GM12878 (cell line): ENCODE results near the gene FGGY. TPM values are rescaled to one million over a fixed set of nuclear protein-coding genes. Genes with fewer than 3 reads are reported as not detected.
"Not testable (repeated sequence)": the region's sequence is repeated elsewhere in the genome, so short reads cannot be mapped to it uniquely, and the experiment has no call there.

Experiments used
- ATAC-seq: fragments of 200-7000 bp; cut with Tn5 transposase; 3 replicates; pipeline ENCODE4 v1.9.1; 2020; ENCODE audit warnings: mild to moderate bottlenecking, moderate library complexity
- BruUV-seq: library from RNA; stranded (reverse); fragments of 400-500 nt; replicated peaks from 2 replicates; lab custom pipeline; 2021; lab: Mats Ljungman, UMichigan
- CTCF ChIA-PET: fragments of 300-600 bp; sonication (Branson Sonifier 250); formaldehyde crosslinking; extraction: SDS; loops from one replicate; lab custom pipeline; 2021; ENCODE audit warnings: inconsistent platforms; lab: Yijun Ruan, JAX
- POLR2A ChIA-PET: fragments of 350-600 bp; formaldehyde crosslinking; extraction: SDS; loops from one replicate; lab custom pipeline; 2021; ENCODE audit warnings: inconsistent platforms; lab: Charles Lee
- RAD21 ChIA-PET: fragments of 300-600 bp; sonication (Branson Sonifier 250); formaldehyde crosslinking; loops from one replicate; lab custom pipeline; 2023; ENCODE audit warnings: antibody characterized with exemption; ENCODE audit not compliant: unreplicated experiment; lab: Charles Lee
- SMC1A ChIA-PET: fragments of 300-600 bp; sonication (Branson Sonifier 250); formaldehyde crosslinking; loops from one replicate; lab custom pipeline; 2023; ENCODE audit not compliant: unreplicated experiment, uncharacterized antibody; lab: Charles Lee
- DNase-seq: peaks from one replicate; pipeline ENCODE4 v3.0.0-alpha.2; 2011; ENCODE audit warnings: low read depth, low spot score
- FAIRE-seq: peaks from 3 replicates; lab custom pipeline; 2011; peaks lifted over from hg19 to GRCh38; lab: Jason Lieb, UNC
- H2AFZ ChIP-seq: 2 replicates; pipeline ENCODE4 v1.6.0; 2011; ENCODE audit warnings: low read depth, low read length, control low read depth; ENCODE audit not compliant: control insufficient read depth
- H3K27ac ChIP-seq: 2 replicates; pipeline ENCODE4 v1.5.1; 2011; ENCODE audit warnings: control low read depth; ENCODE audit not compliant: control insufficient read depth, insufficient read depth
- H3K27me3 ChIP-seq, 2 experiments: replicated peaks in 1 of 2; 2 replicates each; pipeline versions ENCODE4 v1.6.0 to v1.6.1; 2011; ENCODE audit warnings: low read length in 1 of 2; ENCODE audit not compliant: control insufficient read depth in 2 of 2, insufficient read depth in 2 of 2
- H3K36me3 ChIP-seq, 2 experiments: 2 replicates each; pipeline ENCODE4 v1.5.1; 2011; ENCODE audit warnings: low read length in 1 of 2; ENCODE audit not compliant: control insufficient read depth in 2 of 2, insufficient read depth in 2 of 2
- H3K4me1 ChIP-seq: 2 replicates; pipeline ENCODE4 v1.6.1; 2011; ENCODE audit warnings: mild to moderate bottlenecking, low read length, moderate library complexity, mixed read lengths; ENCODE audit not compliant: control insufficient read depth, insufficient read depth
- H3K4me2 ChIP-seq: 2 replicates; pipeline ENCODE4 v1.6.0; 2011; ENCODE audit warnings: control low read depth; ENCODE audit not compliant: control insufficient read depth, insufficient read depth
- H3K4me3 ChIP-seq: fragments of 200-600 bp; sonication (generic); 2 replicates; pipeline ENCODE4 v1.5.1; 2016
- H3K79me2 ChIP-seq: 2 replicates; pipeline ENCODE4 v1.6.0; 2011; ENCODE audit warnings: low read length; ENCODE audit not compliant: control insufficient read depth, insufficient read depth
- H3K9ac ChIP-seq: 2 replicates; pipeline ENCODE4 v1.8.0; 2011; ENCODE audit warnings: low read length, control low read depth, mixed read lengths; ENCODE audit not compliant: control insufficient read depth, insufficient read depth
- H3K9me3 ChIP-seq: replicated peaks from 3 replicates; pipeline ENCODE4 v1.5.1; 2011; ENCODE audit warnings: mild to moderate bottlenecking, low read length; ENCODE audit not compliant: control insufficient read depth, insufficient read depth
- H4K20me1 ChIP-seq: 2 replicates; pipeline ENCODE4 v1.6.0; 2011; ENCODE audit not compliant: control insufficient read depth, insufficient read depth
- NFYB ChIP-seq: IDR thresholded peaks from 2 replicates; pipeline ENCODE4 v1.6.1; 2011; ENCODE audit warnings: low read depth, mild to moderate bottlenecking, low read length, improper control_type of control experiment, moderate library complexity; ENCODE audit not compliant: insufficient read depth
- STAT3 ChIP-seq: IDR thresholded peaks from 2 replicates; pipeline ENCODE4 v1.6.1; 2011; ENCODE audit warnings: low read depth, low read length, improper control_type of control experiment
- WGBS: methylation state at CpG from one replicate; pipeline ENCODE4 v1.1.6; 2016; ENCODE audit warnings: low lambda C conversion rate; ENCODE audit not compliant: insufficient replicate concordance, insufficient coverage; ENCODE audit errors: missing lambda C conversion rate; 5-methylcytosine and 5-hydroxymethylcytosine counted together
- in situ Hi-C: fragments of 300-500 bp; cut with MboI; formaldehyde crosslinking; loops from 9 replicates; pipeline ENCODE4 v1.14.3; 2018; ENCODE audit warnings: mixed read lengths
- intact Hi-C: fragments of 100-400 bp; cut with micrococcal nuclease; formaldehyde crosslinking; loops from one replicate; pipeline ENCODE4 v1.14.2; 2022; ENCODE audit not compliant: unreplicated experiment
- polyA plus RNA-seq, 11 experiments: library from polyadenylated mRNA; depleted of rRNA in 4 of 11; unstranded in 6 of 11; stranded (reverse) in 5 of 11; fragments of >200 nt; fragmentation: Nextera tagmentation in 4 of 11; fragmentation: Illumina TruSeq in 1 of 11; extraction: Ambion mirVana in 4 of 11; extraction: Trizol in 1 of 11; gene quantifications; 1 replicate in 1 of 11; 2 replicates in 10 of 11; pipeline versions ENCODE4 v1.2.1 to v1.2.3, GENCODE V29; 2011 to 2016; ENCODE audit warnings: inconsistent platforms in 2 of 11, missing spikeins in 2 of 11, low read depth in 1 of 11
- total RNA-seq, 4 experiments: library from RNA; depleted of rRNA in 3 of 4; stranded (reverse); fragments of >200 nt in 3 of 4; fragmentation: Illumina TruSeq in 1 of 4; extraction: Trizol in 1 of 4; gene quantifications; 2 replicates each; pipeline versions ENCODE4 v1.2.1 to v1.2.3, GENCODE V29; 2013 to 2021

FGGY gene
- total and polyA plus RNA-seq, 10 of the 15 experiments (the other 5 are each of a cell fraction or from before 2014, with no cell fraction given): 6.2 to 11.9 (median 7.5) TPM

DNA sequence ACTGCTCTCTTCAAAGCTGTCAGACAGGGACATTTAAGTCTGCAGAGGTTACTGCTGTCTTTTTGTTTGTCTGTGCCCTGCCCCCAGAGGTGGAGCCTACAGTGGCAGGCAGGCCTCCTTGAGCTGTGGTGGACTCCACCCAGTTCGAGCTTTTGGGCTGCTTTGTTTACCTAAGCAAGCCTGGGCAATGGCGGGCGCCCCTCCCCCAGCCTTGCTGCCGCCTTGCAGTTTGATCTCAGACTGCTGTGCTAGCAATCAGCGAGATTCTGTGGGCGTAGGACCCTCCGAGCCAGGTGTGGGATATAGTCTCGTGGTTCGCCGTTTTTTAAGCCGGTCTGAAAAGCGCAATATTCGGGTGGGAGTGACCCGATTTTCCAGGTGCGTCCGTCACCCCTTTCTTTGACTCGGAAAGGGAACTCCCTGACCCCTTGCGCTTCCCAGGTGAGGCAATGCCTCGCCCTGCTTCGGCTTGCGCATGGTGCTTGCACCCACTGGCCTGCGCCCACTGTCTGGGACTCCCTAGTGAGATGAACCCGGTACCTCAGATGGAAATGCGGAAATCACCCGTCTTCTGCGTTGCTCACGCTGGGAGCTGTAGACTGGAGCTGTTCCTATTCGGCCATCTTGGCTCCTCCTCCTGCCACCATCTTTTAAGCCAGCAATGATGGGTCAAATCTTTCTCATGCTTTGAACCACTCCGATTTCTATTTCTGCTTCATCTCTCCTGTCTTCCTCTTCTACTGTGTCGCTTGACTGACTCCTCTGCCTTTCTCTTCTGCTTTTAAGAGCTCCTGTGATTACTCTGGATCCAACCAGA, 356.5 kb downstream of the FGGY start:
- H3K36me3 ChIP-seq, intact Hi-C loops, H3K4me2 ChIP-seq, H3K9me3 ChIP-seq, H4K20me1 ChIP-seq, POLR2A ChIA-PET, H3K27me3 ChIP-seq, H2AFZ ChIP-seq, H3K4me3 ChIP-seq, RAD21 ChIA-PET, in situ Hi-C loops, FAIRE-seq, ATAC-seq, H3K4me1 ChIP-seq, CTCF ChIA-PET, BruUV-seq, H3K9ac ChIP-seq, H3K27ac ChIP-seq, SMC1A ChIA-PET, DNase-seq, H3K79me2 ChIP-seq: not testable (repeated sequence)
- 91% methylated on average over 17 of the region's 30 CpGs for WGBS

DNA sequence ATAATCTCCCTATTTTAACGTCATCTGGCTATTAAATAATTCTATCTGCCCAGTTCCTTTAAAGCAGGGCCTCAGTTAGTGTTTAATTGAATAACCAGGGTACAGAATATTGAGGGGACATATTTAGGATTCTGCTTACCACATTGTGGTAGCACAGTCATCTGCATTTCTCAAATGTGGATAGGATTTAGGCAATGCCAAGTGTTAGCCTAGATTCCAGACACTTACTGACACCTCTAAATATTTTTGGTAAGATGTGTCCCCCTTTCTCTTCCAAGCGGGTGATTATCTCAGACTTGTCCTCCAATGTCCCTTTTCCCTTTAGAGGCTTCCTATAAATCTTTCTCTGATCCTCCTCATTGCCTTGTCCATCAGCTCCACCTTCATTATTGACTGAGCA, 357.1 kb downstream of the FGGY start:
- POLR2A ChIA-PET: no interaction called here
- RAD21 ChIA-PET: no interaction called here
- Histone ChIP-seq H3K4me2 (no peak overlapping the region), H3K4me3 (no peak overlapping the region), H3K79me2 (no peaks in the 10 kb centered on the region), H3K4me1 (no peaks in the 10 kb centered on the region), H4K20me1 (no peaks in the 10 kb centered on the region), H3K27ac (no peak overlapping the region), H2AFZ (no peak overlapping the region), H3K9ac (no peak overlapping the region), H3K27me3 (no peaks in the 10 kb centered on the region), H3K9me3 (no peaks in the 10 kb centered on the region), H3K36me3 (no peaks in the 10 kb centered on the region)
- CTCF ChIA-PET: no interaction called here
- in situ Hi-C loops (no loop called here), intact Hi-C loops (no loop called here)
- TF ChIP-seq NFYB (no peak), STAT3 (no peak)
- SMC1A ChIA-PET: no interaction called here
- DNase-seq (no peak), ATAC-seq (no peak), FAIRE-seq (no peak)
- WGBS: 38% methylated on average over 2 of the region's 2 CpGs
- BruUV-seq: no TSS peak
